GM12878 (cell line): Measurements from ENCODE around the gene RANGAP1. TPM values are rescaled to one million over a fixed set of nuclear protein-coding genes. Genes with fewer than 3 reads are reported as not detected.

Source experiments
- ATAC-seq: fragments of 200-7000 bp; cut with Tn5 transposase; 3 replicates; pipeline ENCODE4 v1.9.1; 2020; ENCODE audit warnings: mild to moderate bottlenecking, moderate library complexity
- BruUV-seq: library from RNA; stranded (reverse); fragments of 400-500 nt; replicated peaks from 2 replicates; lab custom pipeline; 2021; lab: Mats Ljungman, UMichigan
- CTCF ChIA-PET: fragments of 300-600 bp; sonication (Branson Sonifier 250); formaldehyde crosslinking; extraction: SDS; loops from one replicate; lab custom pipeline; 2021; ENCODE audit warnings: inconsistent platforms; lab: Yijun Ruan, JAX
- POLR2A ChIA-PET: fragments of 350-600 bp; formaldehyde crosslinking; extraction: SDS; loops from one replicate; lab custom pipeline; 2021; ENCODE audit warnings: inconsistent platforms; lab: Charles Lee
- RAD21 ChIA-PET: fragments of 300-600 bp; sonication (Branson Sonifier 250); formaldehyde crosslinking; loops from one replicate; lab custom pipeline; 2023; ENCODE audit warnings: antibody characterized with exemption; ENCODE audit not compliant: unreplicated experiment; lab: Charles Lee
- SMC1A ChIA-PET: fragments of 300-600 bp; sonication (Branson Sonifier 250); formaldehyde crosslinking; loops from one replicate; lab custom pipeline; 2023; ENCODE audit not compliant: unreplicated experiment, uncharacterized antibody; lab: Charles Lee
- DNase-seq: peaks from one replicate; pipeline ENCODE4 v3.0.0-alpha.2; 2011; ENCODE audit warnings: low read depth, low spot score
- FAIRE-seq: peaks from 3 replicates; lab custom pipeline; 2011; peaks lifted over from hg19 to GRCh38; lab: Jason Lieb, UNC
- H2AFZ ChIP-seq: 2 replicates; pipeline ENCODE4 v1.6.0; 2011; ENCODE audit warnings: low read depth, low read length, control low read depth; ENCODE audit not compliant: control insufficient read depth
- H3K27ac ChIP-seq: 2 replicates; pipeline ENCODE4 v1.5.1; 2011; ENCODE audit warnings: control low read depth; ENCODE audit not compliant: control insufficient read depth, insufficient read depth
- H3K27me3 ChIP-seq, 2 experiments: replicated peaks in 1 of 2; 2 replicates each; pipeline versions ENCODE4 v1.6.0 to v1.6.1; 2011; ENCODE audit warnings: low read length in 1 of 2; ENCODE audit not compliant: control insufficient read depth in 2 of 2, insufficient read depth in 2 of 2
- H3K36me3 ChIP-seq, 2 experiments: 2 replicates each; pipeline ENCODE4 v1.5.1; 2011; ENCODE audit warnings: low read length in 1 of 2; ENCODE audit not compliant: control insufficient read depth in 2 of 2, insufficient read depth in 2 of 2
- H3K4me1 ChIP-seq: 2 replicates; pipeline ENCODE4 v1.6.1; 2011; ENCODE audit warnings: mild to moderate bottlenecking, low read length, moderate library complexity, mixed read lengths; ENCODE audit not compliant: control insufficient read depth, insufficient read depth
- H3K4me2 ChIP-seq: 2 replicates; pipeline ENCODE4 v1.6.0; 2011; ENCODE audit warnings: control low read depth; ENCODE audit not compliant: control insufficient read depth, insufficient read depth
- H3K4me3 ChIP-seq: fragments of 200-600 bp; sonication (generic); 2 replicates; pipeline ENCODE4 v1.5.1; 2016
- H3K79me2 ChIP-seq: 2 replicates; pipeline ENCODE4 v1.6.0; 2011; ENCODE audit warnings: low read length; ENCODE audit not compliant: control insufficient read depth, insufficient read depth
- H3K9ac ChIP-seq: 2 replicates; pipeline ENCODE4 v1.8.0; 2011; ENCODE audit warnings: low read length, control low read depth, mixed read lengths; ENCODE audit not compliant: control insufficient read depth, insufficient read depth
- H3K9me3 ChIP-seq: replicated peaks from 3 replicates; pipeline ENCODE4 v1.5.1; 2011; ENCODE audit warnings: mild to moderate bottlenecking, low read length; ENCODE audit not compliant: control insufficient read depth, insufficient read depth
- H4K20me1 ChIP-seq: 2 replicates; pipeline ENCODE4 v1.6.0; 2011; ENCODE audit not compliant: control insufficient read depth, insufficient read depth
- ATF2 ChIP-seq: IDR thresholded peaks from 2 replicates; pipeline ENCODE4 v1.6.1; 2012; ENCODE audit warnings: low read length, inconsistent platforms
- CBX5 ChIP-seq: sonication (generic); IDR thresholded peaks from 2 replicates; pipeline ENCODE4 v1.6.1; 2016; ENCODE audit warnings: low read depth, moderate library complexity, mild to moderate bottlenecking, inconsistent platforms
- CREM ChIP-seq: IDR thresholded peaks from 2 replicates; pipeline ENCODE4 v1.6.1; 2014; ENCODE audit warnings: antibody characterized with exemption, low read depth
- CUX1 ChIP-seq: IDR thresholded peaks from 2 replicates; pipeline ENCODE4 v1.6.1; 2012; ENCODE audit warnings: improper control_type of control experiment, low read depth, low read length; ENCODE audit not compliant: insufficient replicate concordance
- E4F1 ChIP-seq: fragments of 450-650 bp; IDR thresholded peaks from 2 replicates; pipeline ENCODE4 v1.6.1; 2018; ENCODE audit warnings: borderline replicate concordance, mild to moderate bottlenecking; ENCODE audit not compliant: partially characterized antibody
- IKZF2 ChIP-seq, 2 experiments: fragments of 450-650 bp; IDR thresholded peaks; 2 replicates each; pipeline ENCODE4 v1.6.1; 2017; ENCODE audit warnings: mild to moderate bottlenecking in 2 of 2, moderate library complexity in 2 of 2
- NFXL1 ChIP-seq: fragments of 450-650 bp; IDR thresholded peaks from 2 replicates; pipeline ENCODE4 v1.6.1; 2017; ENCODE audit warnings: antibody characterized with exemption, mild to moderate bottlenecking, borderline replicate concordance
- NFYB ChIP-seq: IDR thresholded peaks from 2 replicates; pipeline ENCODE4 v1.6.1; 2011; ENCODE audit warnings: low read depth, mild to moderate bottlenecking, low read length, improper control_type of control experiment, moderate library complexity; ENCODE audit not compliant: insufficient read depth
- POLR2AphosphoS5 ChIP-seq: IDR thresholded peaks from 2 replicates; pipeline ENCODE4 v1.6.1; 2011; ENCODE audit warnings: mild to moderate bottlenecking, low read length, inconsistent platforms
- SIN3A ChIP-seq: IDR thresholded peaks from 2 replicates; pipeline ENCODE4 v1.6.1; 2012; ENCODE audit warnings: low read depth, low read length, improper control_type of control experiment
- SUPT20H ChIP-seq: IDR thresholded peaks from 2 replicates; pipeline ENCODE4 v1.6.1; 2011; ENCODE audit warnings: low read depth, mild to moderate bottlenecking, low read length, moderate library complexity, borderline replicate concordance; ENCODE audit not compliant: control insufficient read depth
- ZNF217 ChIP-seq: fragments of 450-650 bp; IDR thresholded peaks from 2 replicates; pipeline ENCODE4 v1.6.1; 2017; ENCODE audit warnings: antibody characterized with exemption, mild to moderate bottlenecking
- WGBS: methylation state at CpG from one replicate; pipeline ENCODE4 v1.1.6; 2016; ENCODE audit warnings: low lambda C conversion rate; ENCODE audit not compliant: insufficient replicate concordance, insufficient coverage; ENCODE audit errors: missing lambda C conversion rate; 5-methylcytosine and 5-hydroxymethylcytosine counted together
- in situ Hi-C: fragments of 300-500 bp; cut with MboI; formaldehyde crosslinking; loops from 9 replicates; pipeline ENCODE4 v1.14.3; 2018; ENCODE audit warnings: mixed read lengths
- intact Hi-C: fragments of 100-400 bp; cut with micrococcal nuclease; formaldehyde crosslinking; loops from one replicate; pipeline ENCODE4 v1.14.2; 2022; ENCODE audit not compliant: unreplicated experiment
- polyA plus RNA-seq, 11 experiments: library from polyadenylated mRNA; depleted of rRNA in 4 of 11; unstranded in 6 of 11; stranded (reverse) in 5 of 11; fragments of >200 nt; fragmentation: Nextera tagmentation in 4 of 11; fragmentation: Illumina TruSeq in 1 of 11; extraction: Ambion mirVana in 4 of 11; extraction: Trizol in 1 of 11; gene quantifications; 1 replicate in 1 of 11; 2 replicates in 10 of 11; pipeline versions ENCODE4 v1.2.1 to v1.2.3, GENCODE V29; 2011 to 2016; ENCODE audit warnings: inconsistent platforms in 2 of 11, missing spikeins in 2 of 11, low read depth in 1 of 11
- total RNA-seq, 4 experiments: library from RNA; depleted of rRNA in 3 of 4; stranded (reverse); fragments of >200 nt in 3 of 4; fragmentation: Illumina TruSeq in 1 of 4; extraction: Trizol in 1 of 4; gene quantifications; 2 replicates each; pipeline versions ENCODE4 v1.2.1 to v1.2.3, GENCODE V29; 2013 to 2021

The RANGAP1 gene
- total and polyA plus RNA-seq, 10 of the 15 experiments (the other 5 are each of a cell fraction or from before 2014, with no cell fraction given), result 2.5 to 109 (median 60.2) TPM

GRCh38 chr22:41238570-41239442 lies 47.2 kb downstream of the RANGAP1 start:
- Histone ChIP-seq H3K9me3 (no peaks in the 10 kb centered on the region), H3K36me3 (no peaks in the 10 kb centered on the region), H3K27ac (no peak overlapping the region), H3K9ac (no peak overlapping the region), H3K79me2 (no peaks in the 10 kb centered on the region), H2AFZ (no peak overlapping the region), H3K27me3 (no peaks in the 10 kb centered on the region; a peak in 1 of 4 replicates), H3K4me2 (no peak overlapping the region), H3K4me3 (no peak overlapping the region), H4K20me1 (no peaks in the 10 kb centered on the region), H3K4me1 (peaks cover 3% of the 10 kb centered on the region; the same call in 1 of the 2 replicates)
- no TSS peak for BruUV-seq
- no peak for ATAC-seq
- no peak for FAIRE-seq
- in situ Hi-C loops, result no loop called here
- 86% methylated on average over 31 of the region's 32 CpGs for WGBS
- no peak for DNase-seq
- POLR2A ChIA-PET, result no interaction called here
- CTCF ChIA-PET, result interaction anchor here (0.6 to 5.6 kb wide), 7 partner anchors 16 to 340 kb away, joined by 3 to 136 read pairs (median 3); no protein-coding TSS in a partner anchor
- SMC1A ChIA-PET, result interaction anchor here (6.0 kb wide), 1 partner anchor 317 kb away, joined by 73 read pairs; no protein-coding TSS in a partner anchor
- RAD21 ChIA-PET, result interaction anchor here (1.2 to 3.2 kb wide), 3 partner anchors 47 to 322 kb away, joined by 4 to 101 read pairs (median 7); partner anchors contain the start of gene RANGAP1
- intact Hi-C loops, result no loop called here
- no peak for TF ChIP-seq CUX1
- no peak for TF ChIP-seq POLR2AphosphoS5
- TF ChIP-seq E4F1, result no peak
- TF ChIP-seq NFXL1, result no peak
- no peak for TF ChIP-seq CREM
- TF ChIP-seq ZNF217, result no peak
- no peak for TF ChIP-seq CBX5
- no peak for TF ChIP-seq ATF2
- no peak for TF ChIP-seq NFYB
- TF ChIP-seq IKZF2 (IDR thresholded peaks at IDR 0.05), result no peak
- no peak for TF ChIP-seq SUPT20H
- no peak for TF ChIP-seq SIN3A
